Measurements from ENCODE around the gene CCDC150. TPM values are rescaled to one million over a fixed set of nuclear protein-coding genes. Genes with fewer than 3 reads are reported as not detected.

Gene CCDC150
- total and polyA plus RNA-seq, 2 of the 8 experiments (the other 6 are each of a cell fraction or from before 2014, with no cell fraction given), result 8.3 to 31.9 TPM

DNA sequence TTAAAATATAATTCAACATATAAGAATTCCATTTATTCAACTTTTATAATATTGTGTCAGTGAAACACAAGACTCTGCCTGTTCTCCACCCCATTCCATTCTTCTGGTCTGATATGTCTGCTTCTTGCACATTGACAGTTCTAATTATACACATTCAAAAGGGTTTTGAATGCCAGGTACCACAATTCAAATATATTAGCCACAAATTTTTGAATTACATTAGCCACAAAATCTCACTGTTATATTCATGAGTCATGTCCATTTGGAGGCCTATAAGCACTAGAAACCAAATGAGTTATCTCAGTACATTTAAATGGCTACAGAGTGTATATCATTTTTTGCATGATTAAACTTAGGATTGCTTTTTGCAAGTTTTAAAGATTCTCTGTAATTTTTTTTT, 72.1 kb downstream of the CCDC150 start:
- H4K91ac ChIP-seq (replicated peaks; ENCODE audit: insufficient read length, low read length), result no peak overlapping the region
- H2BK12ac ChIP-seq (ENCODE audit: low read depth, low read length), result no peak overlapping the region
- peaks cover 10 to 13% of the 10 kb centered on the region in 2 experiments; a peak in 3 of 4 replicates for H3K9me3 ChIP-seq (ENCODE audit: insufficient read depth in 2 of 2, low read depth in 1 of 2, low read length in 1 of 2)
- no peak overlapping the region for H3K14ac ChIP-seq (ENCODE audit: insufficient read length)
- no peaks in the 10 kb centered on the region for H3K79me2 ChIP-seq (ENCODE audit: control insufficient read depth in 1 of 2, insufficient read depth in 2 of 2, low read length in 2 of 2)
- no peaks in the 10 kb centered on the region for H3K4me1 ChIP-seq (replicated peaks in 1 of 4; ENCODE audit: control insufficient read depth in 3 of 4, insufficient read depth in 4 of 4, low read length in 3 of 4)
- H4K20me1 ChIP-seq (replicated peaks in 1 of 2; ENCODE audit: control insufficient read depth in 1 of 2, insufficient read depth in 2 of 2, low read length in 2 of 2), result no peaks in the 10 kb centered on the region
- DNase-seq (ENCODE audit: low read depth in 1 of 2, low spot score in 2 of 2) (no peak), FAIRE-seq (no peak)
- H2BK5ac ChIP-seq (ENCODE audit: low read depth, low read length), result no peak overlapping the region
- no peaks in the 10 kb centered on the region for H3K79me1 ChIP-seq (ENCODE audit: low read depth, low read length)
- H4K8ac ChIP-seq (ENCODE audit: extremely low read depth, insufficient read depth, low read length), result no peak overlapping the region
- H3K18ac ChIP-seq (ENCODE audit: extremely low read depth, low read length), result no peak overlapping the region
- TF ChIP-seq RXRA (IDR thresholded peaks at IDR 0.05; ENCODE audit: insufficient read depth, low read depth, low read length), result no peak
- TF ChIP-seq TAF7 (optimal IDR thresholded peaks at IDR 0.05; ENCODE audit: borderline replicate concordance, low read depth, low read length), result no peak
- no peak for TF ChIP-seq POU5F1 (IDR thresholded peaks at IDR 0.05; ENCODE audit: low read depth, low read length)
- no peak for TF ChIP-seq SP1 (IDR thresholded peaks at IDR 0.05; ENCODE audit: low read depth, low read length)
- no peak for TF ChIP-seq JUN (IDR thresholded peaks at IDR 0.05; ENCODE audit: low read depth, low read length)
- H2AFZ ChIP-seq (ENCODE audit: low read length), result no peak overlapping the region
- no peak overlapping the region for H3K4me2 ChIP-seq (ENCODE audit: insufficient read depth in 1 of 2, low read depth in 2 of 2, low read length in 2 of 2)
- no peak overlapping the region for H4K5ac ChIP-seq (ENCODE audit: insufficient read length, low read depth, low read length)
- no peak overlapping the region for H2BK15ac ChIP-seq (ENCODE audit: low read length)
- no peaks in the 10 kb centered on the region for H3K23me2 ChIP-seq (ENCODE audit: low read depth, low read length)
- no peak overlapping the region for H3K27ac ChIP-seq (ENCODE audit: low read depth, low read length)
- peaks cover 0 to 19% (median 4%) of the 10 kb centered on the region in 4 experiments; a peak in 4 of 8 replicates for H3K36me3 ChIP-seq (ENCODE audit: control insufficient read depth in 2 of 4, insufficient read depth in 4 of 4, low read length in 3 of 4)
- no peak overlapping the region for H2BK120ac ChIP-seq (replicated peaks; ENCODE audit: low read depth, low read length)
- no peak overlapping the region for H3K4ac ChIP-seq (replicated peaks; ENCODE audit: insufficient read length, low read depth, low read length)
- H2AK5ac ChIP-seq (ENCODE audit: low read depth, low read length), result no peak overlapping the region
- no peak overlapping the region for H3K56ac ChIP-seq (replicated peaks; ENCODE audit: insufficient read length, low read depth, low read length)
- H3K27me3 ChIP-seq (replicated peaks in 1 of 4; ENCODE audit: control insufficient read depth in 3 of 4, extremely low read depth in 1 of 4, insufficient read depth in 3 of 4, low read length in 3 of 4), result no peaks in the 10 kb centered on the region
- no peak overlapping the region for H3K23ac ChIP-seq (ENCODE audit: insufficient read length)
- H2BK20ac ChIP-seq (ENCODE audit: low read length), result no peak overlapping the region
- H3K9ac ChIP-seq (replicated peaks in 1 of 4; ENCODE audit: extremely low read depth in 1 of 4, low read depth in 3 of 4, low read length in 3 of 4), result no peak overlapping the region
- POLR2A ChIA-PET (ENCODE audit: partially characterized antibody), result interaction anchor here (0.7 kb wide), 1 partner anchor 11 kb away, joined by 4 read pairs; no protein-coding TSS in a partner anchor
- H3K4me3 ChIP-seq (ENCODE audit: extremely low read depth in 1 of 4, insufficient read depth in 2 of 4, low read depth in 3 of 4, low read length in 4 of 4), result no peak overlapping the region
- CTCF ChIA-PET (ENCODE audit: partially characterized antibody), result no interaction called here
